ENCODE data around the gene NCBP1. TPM values are rescaled to one million over a fixed set of nuclear protein-coding genes. Genes with fewer than 3 reads are reported as not detected.

The NCBP1 gene
- total and polyA plus RNA-seq, 9 of the 15 experiments (the other 6 are each of a cell fraction or from before 2014, with no cell fraction given) = 29.4 to 69.7 (median 57.5) TPM

GRCh38 chr9:97632985-97633858, at the start of gene NCBP1, which contains the start of gene TSTD2 (continued):
- TF ChIP-seq ZBTB49 (CRISPR knock-in tag; IDR thresholded peaks at IDR 0.05; ENCODE audit: borderline replicate concordance) (no peak; the same call in 1 of the 2 replicates), ARID1B (IDR thresholded peaks at IDR 0.05) (peak; percentile 34), HDAC1 (IDR thresholded peaks at IDR 0.05) (peak in 1 of 2 experiments; percentile 75; a peak in 2 of 4 replicates), CTCF (IDR thresholded peaks at IDR 0.05 in 2 of 3, conservative IDR thresholded peaks at IDR 0.05 in 1 of 3; ENCODE audit: insufficient read depth in 2 of 3, low read depth in 1 of 3, low read length in 3 of 3) (no peak), SREBF1 (IDR thresholded peaks at IDR 0.05; ENCODE audit: borderline replicate concordance, low read depth, low read length) (no peak), HMBOX1 (IDR thresholded peaks at IDR 0.05) (no peak), ZFX (CRISPR knock-in tag; IDR thresholded peaks at IDR 0.05) (peak; percentile 93), ZNF24 (IDR thresholded peaks at IDR 0.05) (0 out of 2 replicates have a peak, but pooled peaks have one; percentile 73), SUPT5H (IDR thresholded peaks at IDR 0.05) (peak; percentile 80; the same call in 1 of the 2 replicates), PBX2 (CRISPR knock-in tag; IDR thresholded peaks at IDR 0.05; ENCODE audit: low read depth) (no peak), PBX2 (tag; conservative IDR thresholded peaks at IDR 0.05; ENCODE audit: low read depth) (no peak), CREM (IDR thresholded peaks at IDR 0.05; ENCODE audit: low read depth) (peak; percentile 95), NCOA4 (IDR thresholded peaks at IDR 0.05; ENCODE audit: partially characterized antibody) (no peak), ERF (CRISPR knock-in tag; IDR thresholded peaks at IDR 0.05) (0 out of 2 replicates have a peak, but pooled peaks have one; percentile 35), ID3 (CRISPR knock-in tag; IDR thresholded peaks at IDR 0.05) (no peak), ID3 (tag; IDR thresholded peaks at IDR 0.05) (no peak), RHOXF2B (CRISPR knock-in tag; conservative IDR thresholded peaks at IDR 0.05) (no peak), RAD21 (CRISPR knock-in tag; conservative IDR thresholded peaks at IDR 0.05 in 1 of 2, IDR thresholded peaks at IDR 0.05 in 1 of 2) (no peak), CBX2 (IDR thresholded peaks at IDR 0.05; ENCODE audit: insufficient read depth, low read length, poor library complexity, severe bottlenecking) (no peak)
